Measurements from ENCODE around the gene OR2Z1. TPM values are rescaled to one million over a fixed set of nuclear protein-coding genes. Genes with fewer than 3 reads are reported as not detected.

The OR2Z1 gene
- total RNA-seq = not detected
- long read RNA-seq = 0 reads

GRCh38 chr19:8721334-8721733 lies at the start of gene OR2Z1:
OR2Z1 (plus strand) TSS chr19:8721634; CDS start chr19:8731029, 9,395 bp downstream.
- intact Hi-C loops (cut with micrococcal nuclease) = no loop called here

GRCh38 chr19:8673276-8673891 lies 48.0 kb upstream of the OR2Z1 start:
- Histone ChIP-seq H3K27ac (replicated peaks) (no peak overlapping the region), H3K9me3 (replicated peaks) (peaks cover 2% of the 10 kb centered on the region), H3K36me3 (no peaks in the 10 kb centered on the region), H3K4me1 (no peaks in the 10 kb centered on the region), H3K27me3 (ENCODE audit: low read depth) (peaks cover 30% of the 10 kb centered on the region), H3K4me3 (no peak overlapping the region)
- intact Hi-C loops (cut with micrococcal nuclease) = no loop called here
- no peak for TF ChIP-seq CTCF (IDR thresholded peaks at IDR 0.05; ENCODE audit: borderline replicate concordance)
- no peak for DNase-seq

More at GRCh38 chr19:8721334-8721733, at the start of gene OR2Z1:
- DNase-seq = no peak
- H3K4me1 ChIP-seq = no peaks in the 10 kb centered on the region
- peaks cover 13% of the 10 kb centered on the region for H3K9me3 ChIP-seq (replicated peaks)
- H3K4me3 ChIP-seq = no peak within 1 kb of the TSS
- no peak for TF ChIP-seq CTCF (IDR thresholded peaks at IDR 0.05; ENCODE audit: borderline replicate concordance)
- no peak within 1 kb of the TSS for H3K27ac ChIP-seq (replicated peaks)
- H3K36me3 ChIP-seq = no peaks in the 10 kb centered on the region
- H3K27me3 ChIP-seq (ENCODE audit: low read depth) = peaks cover 34% of the 10 kb centered on the region

- no peak for DNase-seq
- no peaks in the 10 kb centered on the region for H3K36me3 ChIP-seq
- TF ChIP-seq CTCF (IDR thresholded peaks at IDR 0.05; ENCODE audit: borderline replicate concordance) = no peak
- no peaks in the 10 kb centered on the region for H3K9me3 ChIP-seq (replicated peaks)
- H3K27me3 ChIP-seq (ENCODE audit: low read depth) = peaks cover 16% of the 10 kb centered on the region
- H3K4me1 ChIP-seq = no peaks in the 10 kb centered on the region
- H3K27ac ChIP-seq (replicated peaks) = no peak overlapping the region
- H3K4me3 ChIP-seq = no peak overlapping the region
- intact Hi-C loops (cut with micrococcal nuclease) = no loop called here
These were observed 46.4 kb upstream of the OR2Z1 start for GRCh38 chr19:8675066-8675465.

GRCh38 chr19:8678244-8678807 lies 43.1 kb upstream of the OR2Z1 start:
- Histone ChIP-seq H3K36me3 (no peaks in the 10 kb centered on the region), H3K27ac (replicated peaks) (no peak overlapping the region), H3K27me3 (ENCODE audit: low read depth) (peaks cover 9% of the 10 kb centered on the region), H3K4me1 (no peaks in the 10 kb centered on the region), H3K4me3 (no peak overlapping the region), H3K9me3 (replicated peaks) (peaks cover 18% of the 10 kb centered on the region)
- intact Hi-C loops (cut with micrococcal nuclease) = no loop called here
- TF ChIP-seq CTCF (IDR thresholded peaks at IDR 0.05; ENCODE audit: borderline replicate concordance) = no peak
- no peak for DNase-seq

GRCh38 chr19:8680676-8681344 lies 40.6 kb upstream of the OR2Z1 start:
- H3K36me3 ChIP-seq = no peaks in the 10 kb centered on the region
- no peak for TF ChIP-seq CTCF (IDR thresholded peaks at IDR 0.05; ENCODE audit: borderline replicate concordance)
- H3K27ac ChIP-seq (replicated peaks) = no peak overlapping the region
- H3K4me3 ChIP-seq = no peak overlapping the region
- H3K4me1 ChIP-seq = no peaks in the 10 kb centered on the region
- DNase-seq = no peak
- intact Hi-C loops (cut with micrococcal nuclease) = no loop called here
- H3K27me3 ChIP-seq (ENCODE audit: low read depth) = peaks cover 22% of the 10 kb centered on the region
- H3K9me3 ChIP-seq (replicated peaks) = peaks cover 18% of the 10 kb centered on the region

Data from left ventricle myocardium inferior (tissue), 1 donor.